ENCODE results near the gene PTTG1IP. TPM values are rescaled to one million over a fixed set of nuclear protein-coding genes. Genes with fewer than 3 reads are reported as not detected.

PTTG1IP gene
- total and polyA plus RNA-seq, 2 of the 4 experiments (the other 2 are of a cell fraction) = 167 to 194 TPM

GRCh38 chr21:44872323-44872648 is 1.2 kb downstream of the PTTG1IP start:
- CTCF ChIA-PET = interaction anchor here (1.2 kb wide), 1 partner anchor 71 kb away, joined by 4 read pairs; no protein-coding TSS in a partner anchor
- peaks cover 25% of the 10 kb centered on the region for H3K4me1 ChIP-seq (ENCODE audit: control insufficient read depth, insufficient read depth, low read length)

More at GRCh38 chr21:44872323-44872648, 1.2 kb downstream of the PTTG1IP start:
- H3K36me3 ChIP-seq (ENCODE audit: control insufficient read depth, insufficient read depth, low read length) = 0 out of 2 replicates have a peak, but pooled peaks cover 1% of the 10 kb centered on the region
- no TSS peak for BruUV-seq (replicated peaks)
- H3K9ac ChIP-seq (ENCODE audit: low read depth, low read length) = peak overlapping the region; percentile 91
- in situ Hi-C loops (cut with MboI; ENCODE audit: low sequenced_read_pairs) (no loop called here), intact Hi-C loops (cut with micrococcal nuclease) (loop anchor here (5.0 to 10.0 kb wide), 4 partner anchors 55 to 263 kb away; partner anchors contain the start of genes SUMO3 and UBE2G2), dilution Hi-C loops (cut with HindIII; ENCODE audit: low sequenced_read_pairs, unreplicated experiment) (no loop called here)
- DNase-seq (no peak), ATAC-seq (ENCODE audit: low read depth) (no peak)
- peaks cover 58% of the 10 kb centered on the region for H4K20me1 ChIP-seq (ENCODE audit: insufficient read depth, low read length)
- peak overlapping the region; percentile 56 for H3K4ac ChIP-seq (ENCODE audit: low read depth, low read length)
- no peak overlapping the region for H4K8ac ChIP-seq (ENCODE audit: low read depth in 2 of 2, low read length in 2 of 2)
- peak overlapping the region; percentile 29 for H2BK5ac ChIP-seq (ENCODE audit: low read depth, low read length, poor library complexity, severe bottlenecking)
- H3K4me2 ChIP-seq (ENCODE audit: low read depth, low read length) = peak overlapping the region; percentile 72
- no peak overlapping the region for H3K18ac ChIP-seq (ENCODE audit: low read depth, low read length)
- peak overlapping the region; percentile 35 for H3K14ac ChIP-seq (replicated peaks; ENCODE audit: low read depth, low read length)
- H3K9me1 ChIP-seq (ENCODE audit: insufficient read depth, low read length) = peaks cover 27% of the 10 kb centered on the region
- no CpG with 5 or more reads among the region's 3 CpGs for WGBS, 2 experiments (ENCODE audit: extremely low coverage in 2 of 2, insufficient read length in 1 of 2)
- peak overlapping the region; percentile 94 for H2AK9ac ChIP-seq (replicated peaks; ENCODE audit: low read depth, low read length, poor library complexity)
- no peak overlapping the region for H2BK15ac ChIP-seq (ENCODE audit: low read depth, low read length)
- H3K27me3 ChIP-seq (ENCODE audit: control insufficient read depth, insufficient read depth, low read length) = no peaks in the 10 kb centered on the region
- no peak overlapping the region for H2BK120ac ChIP-seq (ENCODE audit: low read depth, low read length)
- H4K5ac ChIP-seq (ENCODE audit: low read depth, low read length) = no peak overlapping the region
- H3K27ac ChIP-seq (ENCODE audit: insufficient read depth, low read length) = peak overlapping the region; percentile 75
- H3K79me1 ChIP-seq (ENCODE audit: low read depth in 1 of 2, low read length in 2 of 2) = peaks cover 5 to 55% of the 10 kb centered on the region in 2 experiments; a peak in 3 of 4 replicates
- TF ChIP-seq CEBPB (IDR thresholded peaks at IDR 0.05; ENCODE audit: low read depth, low read length) = peak; percentile 45; the same call in 1 of the 2 replicates
- no peak for TF ChIP-seq MAZ (IDR thresholded peaks at IDR 0.05; ENCODE audit: borderline replicate concordance, low read depth, low read length)
- peak overlapping the region; percentile 23; the same call in 1 of the 2 replicates for H4K91ac ChIP-seq (ENCODE audit: insufficient read depth, low read depth, low read length)
- H3K56ac ChIP-seq (ENCODE audit: extremely low read depth, insufficient read depth, low read length) = peak overlapping the region; percentile 34; the same call in 1 of the 2 replicates
- H2AFZ ChIP-seq (replicated peaks; ENCODE audit: low read length, poor library complexity) = no peak overlapping the region
- POLR2A ChIA-PET (ENCODE audit: unreplicated experiment) = interaction anchor here (0.6 kb wide), 1 partner anchor 801 kb away, joined by 3 read pairs; no protein-coding TSS in a partner anchor
- H3K9me3 ChIP-seq (ENCODE audit: control insufficient read depth, insufficient read depth, low read length) = no peaks in the 10 kb centered on the region
- H2BK20ac ChIP-seq (ENCODE audit: low read depth, low read length) = no peak overlapping the region
- H2AK5ac ChIP-seq (ENCODE audit: low read depth, low read length) = peak overlapping the region; percentile 84; the same call in 1 of the 2 replicates
- H3K23ac ChIP-seq (ENCODE audit: low read depth, low read length) = peak overlapping the region; percentile 88
- peak overlapping the region; percentile 90 for H3K4me3 ChIP-seq (ENCODE audit: insufficient read depth, low read depth, low read length)

All from IMR-90 (cell line).